Cardiac muscle cell (in vitro differentiated cells and primary cell): ENCODE results near the gene WRAP53. TPM values are rescaled to one million over a fixed set of nuclear protein-coding genes. Genes with fewer than 3 reads are reported as not detected.

ENCODE experiments used
- DNase-seq, 2 donors: peaks; one replicate each; pipeline versions ENCODE4 v3.0.0 to v3.0.0-alpha.2; 2010 to 2017; ENCODE audit warnings: low read depth in 1 of 2, low spot score in 1 of 2
- H3K27ac ChIP-seq: fragments of 200-600 bp; sonication (generic); 2 replicates; pipeline ENCODE4 v1.5.1; 2016
- H3K27me3 ChIP-seq: fragments of 200-600 bp; sonication (generic); 2 replicates; pipeline ENCODE4 v1.6.0; 2016; ENCODE audit warnings: control low read depth
- H3K36me3 ChIP-seq: fragments of 200-600 bp; sonication (generic); 2 replicates; pipeline ENCODE4 v1.5.1; 2016; ENCODE audit warnings: control low read depth
- H3K4me1 ChIP-seq: fragments of 200-600 bp; sonication (generic); 2 replicates; pipeline ENCODE4 v1.8.1; 2017; ENCODE audit warnings: low read depth, mild to moderate bottlenecking, mixed run types
- H3K4me3 ChIP-seq: fragments of 200-600 bp; sonication (generic); 2 replicates; pipeline ENCODE4 v1.5.1; 2016; ENCODE audit warnings: mild to moderate bottlenecking
- H3K9me3 ChIP-seq: fragments of 200-600 bp; sonication (generic); 2 replicates; pipeline ENCODE4 v1.5.1; 2017; ENCODE audit warnings: low read depth, mild to moderate bottlenecking, control low read depth
- polyA plus RNA-seq: library from polyadenylated mRNA; unstranded; fragments of >200 nt; fragmentation: Nextera tagmentation; extraction: Ambion mirVana; gene quantifications from 2 replicates; pipeline ENCODE4 v1.2.1, GENCODE V29; 2016
- total RNA-seq: library from RNA; depleted of rRNA; stranded (reverse); fragments of >200 nt; gene quantifications from 2 replicates; pipeline ENCODE4 v1.2.3, GENCODE V29; 2016
- TF ChIP-seq, protein P1 (sequence below): IDR thresholded peaks from 2 replicates; pipeline ENCODE4 v1.5.1; 2012; ENCODE audit warnings: low read depth, mild to moderate bottlenecking, low read length

The WRAP53 gene
- total and polyA plus RNA-seq, 2 experiments from 2014 or later, result 11.5 to 17.2 TPM

DNA sequence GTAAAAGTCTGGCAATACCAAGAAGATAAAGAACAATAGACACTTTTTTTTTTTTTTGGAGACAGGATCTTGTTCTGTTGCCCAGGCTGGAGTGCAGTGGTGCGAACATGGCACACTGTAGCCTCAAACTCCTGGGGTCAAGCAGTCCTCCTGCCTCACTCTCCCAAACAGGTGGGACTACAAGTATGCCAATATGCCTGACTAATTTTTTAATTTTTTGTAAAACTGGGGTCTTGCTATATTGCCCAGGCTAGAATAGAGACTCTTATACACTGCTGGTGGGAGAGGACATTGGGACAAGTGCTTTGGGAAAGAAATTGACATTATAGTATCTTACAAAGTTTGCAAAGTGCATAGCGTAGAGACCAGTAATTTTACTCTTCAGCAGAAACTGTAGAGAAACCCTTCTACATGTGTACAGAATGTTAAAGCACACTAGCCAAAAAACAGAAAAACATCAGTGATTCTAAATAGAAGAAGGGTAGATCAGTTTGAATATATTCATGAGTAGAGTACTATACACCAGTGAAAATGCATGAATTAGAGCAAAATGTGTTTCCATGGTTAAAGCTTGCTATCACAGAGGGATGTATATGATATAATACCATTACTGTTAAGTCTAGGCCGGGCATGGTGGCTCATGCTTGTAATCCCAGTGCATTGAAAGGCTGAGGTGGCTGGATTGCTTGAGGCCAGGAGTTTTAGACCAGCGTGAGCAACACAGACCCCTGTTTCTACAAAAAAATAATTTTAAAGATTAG, 9.7 kb downstream of the WRAP53 start:
- no peaks in the 10 kb centered on the region for H3K27me3 ChIP-seq
- H3K36me3 ChIP-seq, result peaks cover 4% of the 10 kb centered on the region
- TF ChIP-seq, protein P1, sequence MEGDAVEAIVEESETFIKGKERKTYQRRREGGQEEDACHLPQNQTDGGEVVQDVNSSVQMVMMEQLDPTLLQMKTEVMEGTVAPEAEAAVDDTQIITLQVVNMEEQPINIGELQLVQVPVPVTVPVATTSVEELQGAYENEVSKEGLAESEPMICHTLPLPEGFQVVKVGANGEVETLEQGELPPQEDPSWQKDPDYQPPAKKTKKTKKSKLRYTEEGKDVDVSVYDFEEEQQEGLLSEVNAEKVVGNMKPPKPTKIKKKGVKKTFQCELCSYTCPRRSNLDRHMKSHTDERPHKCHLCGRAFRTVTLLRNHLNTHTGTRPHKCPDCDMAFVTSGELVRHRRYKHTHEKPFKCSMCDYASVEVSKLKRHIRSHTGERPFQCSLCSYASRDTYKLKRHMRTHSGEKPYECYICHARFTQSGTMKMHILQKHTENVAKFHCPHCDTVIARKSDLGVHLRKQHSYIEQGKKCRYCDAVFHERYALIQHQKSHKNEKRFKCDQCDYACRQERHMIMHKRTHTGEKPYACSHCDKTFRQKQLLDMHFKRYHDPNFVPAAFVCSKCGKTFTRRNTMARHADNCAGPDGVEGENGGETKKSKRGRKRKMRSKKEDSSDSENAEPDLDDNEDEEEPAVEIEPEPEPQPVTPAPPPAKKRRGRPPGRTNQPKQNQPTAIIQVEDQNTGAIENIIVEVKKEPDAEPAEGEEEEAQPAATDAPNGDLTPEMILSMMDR, result no peak
- no peak overlapping the region for H3K4me3 ChIP-seq
- no peak for DNase-seq
- no peak overlapping the region for H3K27ac ChIP-seq
- H3K9me3 ChIP-seq, result no peaks in the 10 kb centered on the region
- no peaks in the 10 kb centered on the region for H3K4me1 ChIP-seq

DNA sequence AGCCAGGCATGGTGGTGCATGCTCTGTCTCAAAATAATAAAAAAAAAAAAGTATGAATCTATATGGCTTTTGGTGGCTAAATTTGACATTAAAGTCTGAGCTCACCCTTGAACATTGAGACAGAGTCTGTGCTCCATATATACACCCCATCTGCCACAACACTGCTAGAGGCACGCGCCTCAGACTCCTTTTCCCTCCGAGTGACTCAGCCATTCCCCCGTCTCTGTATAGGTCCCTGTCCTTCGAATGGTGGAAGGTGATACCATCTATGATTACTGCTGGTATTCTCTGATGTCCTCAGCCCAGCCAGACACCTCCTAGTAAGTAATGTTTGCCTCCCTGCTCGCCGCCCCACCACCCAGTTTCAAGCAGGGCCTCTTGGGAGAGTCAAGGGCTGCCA, 12.2 kb downstream of the WRAP53 start:
- Histone ChIP-seq H3K4me3 (no peak overlapping the region), H3K9me3 (no peaks in the 10 kb centered on the region), H3K36me3 (peaks cover 4% of the 10 kb centered on the region), H3K27ac (no peak overlapping the region), H3K27me3 (no peaks in the 10 kb centered on the region), H3K4me1 (peaks cover 9% of the 10 kb centered on the region)
- TF ChIP-seq, protein P1, result no peak
- no peak for DNase-seq

DNA sequence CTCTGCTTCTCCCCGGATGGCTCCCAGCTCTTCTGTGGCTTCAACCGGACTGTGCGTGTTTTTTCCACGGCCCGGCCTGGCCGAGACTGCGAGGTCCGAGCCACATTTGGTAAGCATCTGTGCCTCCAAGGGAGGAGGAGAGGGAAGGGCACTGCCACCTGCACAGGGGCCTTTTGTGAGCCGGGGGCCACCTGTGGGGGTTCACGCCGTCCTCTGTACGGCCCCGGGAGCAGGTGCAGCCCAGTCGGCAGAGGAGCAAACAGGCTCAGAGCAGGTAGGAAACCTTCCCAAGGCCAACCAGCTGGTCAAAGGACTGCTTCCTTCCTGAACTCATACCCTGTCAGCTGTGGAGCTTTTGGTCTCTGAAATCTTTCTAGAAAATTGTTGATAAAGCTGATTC, 13.4 kb downstream of the WRAP53 start:
- Histone ChIP-seq H3K27me3 (no peaks in the 10 kb centered on the region), H3K27ac (no peak overlapping the region), H3K4me1 (peaks cover 16% of the 10 kb centered on the region), H3K9me3 (no peaks in the 10 kb centered on the region), H3K36me3 (peaks cover 4% of the 10 kb centered on the region), H3K4me3 (no peak overlapping the region)
- DNase-seq, result no peak
- TF ChIP-seq, protein P1, result no peak

DNA sequence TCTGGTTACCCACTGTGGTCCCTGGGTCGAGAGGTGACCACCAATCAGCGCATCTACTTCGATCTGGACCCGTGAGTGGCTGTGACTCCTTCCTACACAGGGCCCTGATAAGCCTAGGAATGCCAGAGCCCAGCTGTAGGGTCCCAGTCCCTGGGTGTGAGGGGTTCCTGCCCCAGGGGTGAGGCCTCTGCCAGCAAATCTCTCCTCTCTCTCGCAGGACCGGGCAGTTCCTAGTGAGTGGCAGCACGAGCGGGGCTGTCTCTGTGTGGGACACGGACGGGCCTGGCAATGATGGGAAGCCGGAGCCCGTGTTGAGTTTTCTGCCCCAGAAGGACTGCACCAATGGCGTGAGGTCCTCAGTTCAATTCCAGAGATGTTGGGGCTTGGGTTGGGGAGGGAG, 14.5 kb downstream of the WRAP53 start:
- Histone ChIP-seq H3K9me3 (no peaks in the 10 kb centered on the region), H3K4me3 (no peak overlapping the region), H3K4me1 (peaks cover 20% of the 10 kb centered on the region), H3K36me3 (peaks cover 4% of the 10 kb centered on the region), H3K27me3 (no peaks in the 10 kb centered on the region), H3K27ac (no peak overlapping the region)
- no peak for DNase-seq
- TF ChIP-seq, protein P1, result no peak

DNA sequence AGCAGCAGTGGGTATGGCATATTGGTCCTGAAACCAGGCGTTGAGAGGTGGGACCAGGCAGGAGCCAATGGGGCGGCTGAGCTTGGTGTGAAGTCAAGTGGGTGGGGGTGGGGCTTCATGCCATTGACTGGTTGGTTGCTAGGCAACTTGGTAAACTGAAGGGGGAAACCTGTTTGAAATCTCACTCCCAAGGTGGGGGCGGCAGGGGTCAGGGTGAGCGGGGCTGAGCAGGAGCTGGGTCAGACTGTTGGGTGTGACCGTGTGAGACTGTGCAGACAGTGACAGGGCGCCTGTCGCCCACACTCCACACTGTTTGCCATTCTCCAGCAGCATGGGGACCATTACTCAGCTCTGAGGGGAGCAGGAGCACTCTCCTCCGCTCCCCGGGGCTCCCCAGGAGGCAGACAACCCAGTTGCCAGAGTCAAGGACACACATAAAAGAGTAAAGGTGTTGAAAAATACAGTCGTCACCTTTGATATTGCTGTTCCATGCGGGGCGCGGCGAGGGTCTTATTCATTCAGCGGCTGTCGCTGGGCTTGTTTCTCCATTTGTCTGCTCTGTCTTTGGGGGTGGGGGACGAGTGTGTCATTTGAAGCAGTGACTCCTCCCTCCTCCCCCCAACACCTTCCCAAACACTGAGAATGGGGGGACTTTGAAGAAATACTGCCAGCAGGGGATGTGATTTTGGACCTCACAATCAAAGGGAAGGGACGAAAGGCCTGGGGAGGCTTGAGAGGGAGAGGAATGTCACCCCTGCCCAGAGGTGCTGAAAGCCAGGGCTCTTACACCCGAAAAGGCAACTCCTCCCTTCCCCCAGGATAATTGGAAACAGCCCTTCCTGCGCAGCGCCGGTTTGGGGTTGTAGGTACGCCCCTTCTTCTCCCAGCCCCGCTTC, 15.6 kb downstream of the WRAP53 start:
- H3K9me3 ChIP-seq, result no peaks in the 10 kb centered on the region
- TF ChIP-seq, protein P1, result no peak
- DNase-seq, result peak; percentile 73 to 94
- H3K4me1 ChIP-seq, result peaks cover 20% of the 10 kb centered on the region
- peak overlapping the region; percentile 85 for H3K4me3 ChIP-seq
- no peaks in the 10 kb centered on the region for H3K27me3 ChIP-seq
- peaks cover 4% of the 10 kb centered on the region for H3K36me3 ChIP-seq
- peak overlapping the region; percentile 70 for H3K27ac ChIP-seq
